ENCODE data around the gene NOSIP. TPM values are rescaled to one million over a fixed set of nuclear protein-coding genes. Genes with fewer than 3 reads are reported as not detected.

Gene NOSIP
- polyA plus RNA-seq, 1 of the 3 experiments (the other 2 are of a cell fraction): 128 TPM

- CTCF ChIA-PET: interaction anchor here (0.7 to 1.6 kb wide), 2 partner anchors 21 to 1203 kb away, joined by 3 to 8 read pairs; a partner anchor contains a TSS
- WGBS (ENCODE audit: low lambda C conversion rate): 88% methylated on average over 13 of the region's 22 CpGs
Observed at GRCh38 chr19:49524812-49525455, 55.4 kb downstream of the NOSIP start.

GRCh38 chr19:49520705-49521319, 59.5 kb downstream of the NOSIP start:
- Histone ChIP-seq H3K4me3 (ENCODE audit: low read depth in 2 of 2, low read length in 1 of 2) (no peak overlapping the region), H2AFZ (ENCODE audit: low read depth) (no peak overlapping the region), H3K4me2 (no peak overlapping the region), H3K27me3 (ENCODE audit: insufficient read depth) (no peaks in the 10 kb centered on the region), H3K9ac (no peak overlapping the region), H3K9me3 (no peaks in the 10 kb centered on the region), H3F3A (replicated peaks; ENCODE audit: insufficient read depth) (no peaks in the 10 kb centered on the region), H3K27ac (ENCODE audit: low read depth in 2 of 2, low read length in 1 of 2) (no peak overlapping the region), H3K4me1 (ENCODE audit: control insufficient read depth in 1 of 2, insufficient read depth in 2 of 2, low read depth in 1 of 2, low read length in 1 of 2) (no peaks in the 10 kb centered on the region), H3K79me2 (ENCODE audit: insufficient read depth) (no peaks in the 10 kb centered on the region), H3K36me3 (replicated peaks in 1 of 2; ENCODE audit: control insufficient read depth in 1 of 2, insufficient read depth in 2 of 2, low read length in 1 of 2) (no peaks in the 10 kb centered on the region), H3K9me2 (no peaks in the 10 kb centered on the region), H4K20me1 (ENCODE audit: insufficient read depth) (no peaks in the 10 kb centered on the region)
- DNase-seq: no peak
- ChIA-PET POLR2A (interaction anchor here (0.6 kb wide), 1 partner anchor 28 kb away, joined by 3 read pairs; no protein-coding TSS in a partner anchor), CTCF (interaction anchor here (0.8 to 1.6 kb wide), 4 partner anchors 13 to 50 kb away, joined by 3 to 7 read pairs (median 4); no protein-coding TSS in a partner anchor)
- 90% methylated on average over 13 of the region's 13 CpGs for WGBS (ENCODE audit: low lambda C conversion rate)
- TF ChIP-seq TEAD4 (IDR thresholded peaks at IDR 0.05; ENCODE audit: borderline replicate concordance, insufficient read depth) (no peak), EP300 (IDR thresholded peaks at IDR 0.05; ENCODE audit: borderline replicate concordance in 1 of 2, low read depth in 1 of 2, low read length in 1 of 2) (no peak), NRF1 (IDR thresholded peaks at IDR 0.05; ENCODE audit: low read depth, low read length) (no peak), FOSL2 (IDR thresholded peaks at IDR 0.05; ENCODE audit: borderline replicate concordance, low read depth) (no peak), NFIC (IDR thresholded peaks at IDR 0.05; ENCODE audit: borderline replicate concordance) (no peak), POLR2AphosphoS5 (IDR thresholded peaks at IDR 0.05; ENCODE audit: low read depth, low read length) (no peak), CHD2 (IDR thresholded peaks at IDR 0.05; ENCODE audit: low read length, partially characterized antibody) (no peak), PBX3 (IDR thresholded peaks at IDR 0.05) (no peak), CTCF (IDR thresholded peaks at IDR 0.05) (no peak), RAD21 (IDR thresholded peaks at IDR 0.05; ENCODE audit: low read length) (no peak), USF1 (IDR thresholded peaks at IDR 0.05; ENCODE audit: borderline replicate concordance, low read depth) (no peak), REST (IDR thresholded peaks at IDR 0.05; ENCODE audit: low read depth, low read length) (no peak)

More at GRCh38 chr19:49524812-49525455, 55.4 kb downstream of the NOSIP start:
- no peak for DNase-seq
- no peak overlapping the region for H2AFZ ChIP-seq (ENCODE audit: low read depth)
- H3K27ac ChIP-seq (ENCODE audit: low read depth in 2 of 2, low read length in 1 of 2): no peak overlapping the region
- no peaks in the 10 kb centered on the region for H3F3A ChIP-seq (replicated peaks; ENCODE audit: insufficient read depth)
- H3K4me1 ChIP-seq (ENCODE audit: control insufficient read depth in 1 of 2, insufficient read depth in 2 of 2, low read depth in 1 of 2, low read length in 1 of 2): peaks cover 0 to 4% of the 10 kb centered on the region in 2 experiments; a peak in 1 of 4 replicates
- no peak overlapping the region for H3K4me3 ChIP-seq (ENCODE audit: low read depth in 2 of 2, low read length in 1 of 2)
- no peaks in the 10 kb centered on the region for H4K20me1 ChIP-seq (ENCODE audit: insufficient read depth)
- H3K79me2 ChIP-seq (ENCODE audit: insufficient read depth): no peaks in the 10 kb centered on the region
- TF ChIP-seq USF2 (IDR thresholded peaks at IDR 0.05; ENCODE audit: borderline replicate concordance, low read depth, low read length) (no peak), FOSL2 (IDR thresholded peaks at IDR 0.05; ENCODE audit: borderline replicate concordance, low read depth) (no peak), TCF12 (IDR thresholded peaks at IDR 0.05) (no peak), TEAD4 (IDR thresholded peaks at IDR 0.05; ENCODE audit: borderline replicate concordance, insufficient read depth) (no peak), RXRA (IDR thresholded peaks at IDR 0.05; ENCODE audit: borderline replicate concordance, low read depth) (no peak), MEF2A (IDR thresholded peaks at IDR 0.05; ENCODE audit: borderline replicate concordance, low read depth) (no peak), ELF1 (IDR thresholded peaks at IDR 0.05) (no peak), RCOR1 (IDR thresholded peaks at IDR 0.05; ENCODE audit: low read length) (no peak), CHD2 (IDR thresholded peaks at IDR 0.05; ENCODE audit: low read length, partially characterized antibody) (no peak)
- POLR2A ChIA-PET: no interaction called here
- H3K4me2 ChIP-seq: no peak overlapping the region
- no peaks in the 10 kb centered on the region for H3K27me3 ChIP-seq (ENCODE audit: insufficient read depth)
- no peaks in the 10 kb centered on the region for H3K36me3 ChIP-seq (replicated peaks in 1 of 2; ENCODE audit: control insufficient read depth in 1 of 2, insufficient read depth in 2 of 2, low read length in 1 of 2)
- no peaks in the 10 kb centered on the region for H3K9me2 ChIP-seq
- H3K9ac ChIP-seq: no peak overlapping the region
- no peaks in the 10 kb centered on the region for H3K9me3 ChIP-seq
